ENCODE data around the gene PHACTR3. TPM values are rescaled to one million over a fixed set of nuclear protein-coding genes. Genes with fewer than 3 reads are reported as not detected.

The PHACTR3 gene
- total RNA-seq, 1 donor from 2014 or later, result not detected

DNA sequence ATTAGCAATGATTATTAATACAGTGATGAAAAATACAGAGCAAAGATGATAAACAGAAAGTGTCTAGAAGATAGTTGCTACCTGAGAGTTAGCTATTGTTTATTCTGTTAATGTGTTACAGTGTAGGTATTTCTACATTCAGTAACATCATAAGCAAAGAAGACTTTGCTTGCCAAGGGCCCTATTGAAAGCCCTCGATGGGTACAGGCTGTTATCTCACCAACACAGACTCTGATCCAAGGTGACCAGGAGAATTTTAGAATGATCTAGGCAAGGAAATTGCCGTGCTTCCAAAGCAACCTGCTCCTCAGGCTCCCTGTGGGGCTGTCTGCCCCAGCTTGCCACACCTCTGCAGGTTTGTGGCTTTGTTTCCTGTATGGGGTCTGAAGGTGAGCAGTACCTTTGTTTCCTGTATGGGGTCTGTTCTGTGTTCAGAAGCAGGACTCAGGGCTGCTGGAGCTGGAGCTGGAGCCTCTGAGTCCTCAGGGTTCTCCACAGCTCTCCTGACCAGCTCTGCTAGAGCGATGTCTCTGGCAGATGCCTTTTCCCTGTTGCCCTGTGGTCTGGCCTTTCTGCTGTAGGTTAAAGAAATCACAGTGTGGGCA, 32.5 kb downstream of the PHACTR3 start:
- Mint-ChIP-seq H3K4me3 (ENCODE audit: low read depth) (no peak overlapping the region), H3K27me3 (ENCODE audit: low read depth) (no peaks in the 10 kb centered on the region), H3K9me3 (no peaks in the 10 kb centered on the region), H3K27ac (no peak overlapping the region), H3K36me3 (ENCODE audit: low read depth) (no peaks in the 10 kb centered on the region), H3K4me1 (ENCODE audit: low read depth) (no peaks in the 10 kb centered on the region)
- intact Hi-C loops (cut with micrococcal nuclease), result no loop called here
- no peak for DNase-seq (ENCODE audit: low spot score)

- Mint-ChIP-seq H3K9me3 (no peaks in the 10 kb centered on the region), H3K4me3 (ENCODE audit: low read depth) (no peak overlapping the region), H3K4me1 (ENCODE audit: low read depth) (no peaks in the 10 kb centered on the region), H3K27me3 (ENCODE audit: low read depth) (no peaks in the 10 kb centered on the region), H3K36me3 (ENCODE audit: low read depth) (no peaks in the 10 kb centered on the region), H3K27ac (no peak overlapping the region)
- no peak for DNase-seq (ENCODE audit: low spot score)
- intact Hi-C loops (cut with micrococcal nuclease), result no loop called here
Measured at GRCh38 chr20:59640267-59640666, 35.9 kb downstream of the PHACTR3 start.

GRCh38 chr20:59643615-59644061, 39.3 kb downstream of the PHACTR3 start:
- H3K27me3 Mint-ChIP-seq (ENCODE audit: low read depth), result no peaks in the 10 kb centered on the region
- H3K27ac Mint-ChIP-seq, result no peak overlapping the region
- no peak overlapping the region for H3K4me3 Mint-ChIP-seq (ENCODE audit: low read depth)
- DNase-seq (ENCODE audit: low spot score), result no peak
- intact Hi-C loops (cut with micrococcal nuclease), result no loop called here
- no peaks in the 10 kb centered on the region for H3K4me1 Mint-ChIP-seq (ENCODE audit: low read depth)
- H3K9me3 Mint-ChIP-seq, result no peaks in the 10 kb centered on the region
- no peaks in the 10 kb centered on the region for H3K36me3 Mint-ChIP-seq (ENCODE audit: low read depth)

DNA sequence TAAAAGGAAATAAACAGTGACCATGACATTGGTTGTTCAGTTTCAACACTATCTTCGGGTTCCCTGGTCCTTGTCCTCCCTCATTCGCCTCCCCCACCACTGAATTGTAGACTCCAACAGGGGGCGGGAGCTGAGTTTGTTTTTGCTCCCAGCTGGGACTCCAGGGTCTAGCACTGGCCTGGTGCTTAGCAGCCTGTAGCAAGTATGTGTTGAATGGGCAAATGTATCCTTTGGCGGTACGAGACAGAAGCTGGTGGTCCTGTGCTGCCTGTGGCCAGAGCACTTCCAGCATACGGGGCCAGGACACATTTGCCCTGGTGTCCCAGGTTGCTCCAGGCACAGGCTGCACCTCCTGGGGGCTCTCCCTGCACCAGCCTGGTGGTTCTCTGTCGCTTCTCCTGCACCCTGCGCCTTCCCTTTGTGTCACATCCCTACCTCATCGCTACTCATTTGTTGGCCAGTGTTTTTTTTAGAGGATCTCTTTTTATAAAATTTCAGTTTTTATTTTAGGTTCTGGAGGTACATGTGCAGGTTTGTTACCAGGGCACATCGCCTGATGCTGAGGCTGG, 40.1 kb downstream of the PHACTR3 start:
- intact Hi-C loops (cut with micrococcal nuclease), result no loop called here

GRCh38 chr20:59645271-59645670, 40.9 kb downstream of the PHACTR3 start:
- no peak overlapping the region for H3K27ac Mint-ChIP-seq
- intact Hi-C loops (cut with micrococcal nuclease), result no loop called here
- no peaks in the 10 kb centered on the region for H3K9me3 Mint-ChIP-seq
- no peaks in the 10 kb centered on the region for H3K4me1 Mint-ChIP-seq (ENCODE audit: low read depth)
- no peaks in the 10 kb centered on the region for H3K36me3 Mint-ChIP-seq (ENCODE audit: low read depth)
- no peak overlapping the region for H3K4me3 Mint-ChIP-seq (ENCODE audit: low read depth)
- DNase-seq (ENCODE audit: low spot score), result no peak
- H3K27me3 Mint-ChIP-seq (ENCODE audit: low read depth), result no peaks in the 10 kb centered on the region

More for the DNA sequence above, 40.1 kb downstream of the PHACTR3 start:
- Mint-ChIP-seq H3K36me3 (ENCODE audit: low read depth) (no peaks in the 10 kb centered on the region), H3K27ac (no peak overlapping the region), H3K9me3 (no peaks in the 10 kb centered on the region), H3K4me1 (ENCODE audit: low read depth) (no peaks in the 10 kb centered on the region), H3K4me3 (ENCODE audit: low read depth) (no peak overlapping the region), H3K27me3 (ENCODE audit: low read depth) (no peaks in the 10 kb centered on the region)
- DNase-seq (ENCODE audit: low spot score), result no peak

GRCh38 chr20:59645761-59646171, 41.4 kb downstream of the PHACTR3 start:
- DNase-seq (ENCODE audit: low spot score), result no peak
- Mint-ChIP-seq H3K4me3 (ENCODE audit: low read depth) (no peak overlapping the region), H3K36me3 (ENCODE audit: low read depth) (no peaks in the 10 kb centered on the region), H3K4me1 (ENCODE audit: low read depth) (no peaks in the 10 kb centered on the region), H3K9me3 (no peaks in the 10 kb centered on the region), H3K27ac (no peak overlapping the region), H3K27me3 (ENCODE audit: low read depth) (no peaks in the 10 kb centered on the region)
- intact Hi-C loops (cut with micrococcal nuclease), result no loop called here

DNA sequence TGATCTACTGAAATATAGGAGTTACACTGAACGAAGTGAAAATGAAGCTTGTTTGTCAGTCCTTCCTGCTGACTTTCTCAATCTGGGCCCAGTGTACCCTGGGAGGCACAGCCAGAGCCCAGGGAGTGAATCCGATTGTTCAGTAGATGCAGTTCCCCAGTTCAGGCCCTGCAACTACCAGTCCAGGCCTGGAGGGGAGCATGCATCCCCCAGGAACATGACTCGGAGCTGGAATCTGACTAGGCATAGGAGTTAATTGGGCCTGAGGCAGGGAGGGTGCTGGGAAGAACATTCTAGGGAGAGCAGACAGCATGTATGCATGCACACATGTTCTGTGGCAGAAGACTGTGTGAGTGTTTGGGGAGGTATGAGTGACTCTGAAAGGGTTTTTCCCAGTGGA, 42.1 kb downstream of the PHACTR3 start:
- H3K27me3 Mint-ChIP-seq (ENCODE audit: low read depth), result no peaks in the 10 kb centered on the region
- no peaks in the 10 kb centered on the region for H3K36me3 Mint-ChIP-seq (ENCODE audit: low read depth)
- H3K4me3 Mint-ChIP-seq (ENCODE audit: low read depth), result no peak overlapping the region
- no peaks in the 10 kb centered on the region for H3K9me3 Mint-ChIP-seq
- H3K27ac Mint-ChIP-seq, result no peak overlapping the region
- intact Hi-C loops (cut with micrococcal nuclease), result no loop called here
- no peaks in the 10 kb centered on the region for H3K4me1 Mint-ChIP-seq (ENCODE audit: low read depth)
- no peak for DNase-seq (ENCODE audit: low spot score)

GRCh38 chr20:59647271-59647670, 42.9 kb downstream of the PHACTR3 start:
- intact Hi-C loops (cut with micrococcal nuclease), result no loop called here
- no peaks in the 10 kb centered on the region for H3K36me3 Mint-ChIP-seq (ENCODE audit: low read depth)
- DNase-seq (ENCODE audit: low spot score), result no peak
- H3K4me1 Mint-ChIP-seq (ENCODE audit: low read depth), result no peaks in the 10 kb centered on the region
- no peak overlapping the region for H3K4me3 Mint-ChIP-seq (ENCODE audit: low read depth)
- no peaks in the 10 kb centered on the region for H3K9me3 Mint-ChIP-seq
- no peak overlapping the region for H3K27ac Mint-ChIP-seq
- H3K27me3 Mint-ChIP-seq (ENCODE audit: low read depth), result no peaks in the 10 kb centered on the region

DNA sequence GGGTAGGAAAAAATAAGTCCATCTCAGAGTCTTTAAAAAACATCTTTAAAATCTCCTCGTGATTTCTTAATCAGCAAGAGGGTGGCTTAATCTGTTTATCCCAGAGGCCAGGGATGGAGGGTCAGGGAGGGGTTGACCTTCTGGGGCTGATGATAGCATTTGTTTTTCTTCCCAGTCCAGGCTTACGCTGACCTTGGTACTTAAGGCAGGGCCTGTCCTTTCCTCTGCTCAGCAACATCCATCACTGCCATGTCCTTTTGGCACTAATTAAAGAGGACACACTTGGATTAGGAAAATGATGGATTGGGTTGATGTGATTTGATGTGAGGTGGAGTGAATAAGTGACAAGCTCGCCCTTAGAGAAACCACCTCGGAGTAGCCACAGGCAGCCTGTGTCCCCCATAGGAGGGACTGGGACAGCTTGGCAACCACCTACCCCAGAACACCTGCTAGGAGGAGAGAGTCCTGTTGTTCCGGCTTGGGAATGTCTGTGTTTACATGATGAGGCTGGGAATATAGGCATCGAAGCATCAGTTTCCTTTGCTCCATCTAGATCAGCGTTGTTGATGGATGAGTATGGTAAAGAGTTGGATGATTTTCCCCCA, 44.2 kb downstream of the PHACTR3 start:
- Mint-ChIP-seq H3K4me1 (ENCODE audit: low read depth) (no peaks in the 10 kb centered on the region), H3K27ac (no peak overlapping the region), H3K36me3 (ENCODE audit: low read depth) (no peaks in the 10 kb centered on the region), H3K4me3 (ENCODE audit: low read depth) (no peak overlapping the region), H3K9me3 (no peaks in the 10 kb centered on the region), H3K27me3 (ENCODE audit: low read depth) (no peaks in the 10 kb centered on the region)
- DNase-seq (ENCODE audit: low spot score), result no peak
- intact Hi-C loops (cut with micrococcal nuclease), result no loop called here

DNA sequence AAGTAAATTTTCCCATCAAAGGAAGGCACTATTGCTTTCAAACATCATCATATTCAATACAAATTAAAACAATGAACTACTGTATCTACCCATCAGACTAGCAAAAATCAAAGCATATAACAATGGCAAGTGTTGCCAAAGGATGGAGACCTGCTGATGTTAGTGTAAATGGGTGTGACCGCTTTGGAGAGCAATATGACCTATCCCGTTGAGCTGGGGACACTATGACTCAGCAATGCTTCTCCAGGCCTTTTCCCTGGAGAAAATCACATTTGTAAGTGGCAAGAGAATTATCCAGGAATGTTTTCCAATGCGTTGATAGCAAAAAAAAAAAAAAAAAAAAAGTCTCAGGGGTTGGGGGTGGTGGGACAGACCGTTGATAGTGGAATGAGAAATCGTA, 46.1 kb downstream of the PHACTR3 start:
- no peak for DNase-seq (ENCODE audit: low spot score)
- no peaks in the 10 kb centered on the region for H3K36me3 Mint-ChIP-seq (ENCODE audit: low read depth)
- H3K9me3 Mint-ChIP-seq, result no peaks in the 10 kb centered on the region
- H3K4me3 Mint-ChIP-seq (ENCODE audit: low read depth), result no peak overlapping the region
- H3K27ac Mint-ChIP-seq, result no peak overlapping the region
- H3K4me1 Mint-ChIP-seq (ENCODE audit: low read depth), result no peaks in the 10 kb centered on the region
- peaks cover 2% of the 10 kb centered on the region for H3K27me3 Mint-ChIP-seq (ENCODE audit: low read depth)
- intact Hi-C loops (cut with micrococcal nuclease), result no loop called here

GRCh38 chr20:59652381-59652780, 48.0 kb downstream of the PHACTR3 start:
- Mint-ChIP-seq H3K4me3 (ENCODE audit: low read depth) (no peak overlapping the region), H3K27me3 (ENCODE audit: low read depth) (peaks cover 2% of the 10 kb centered on the region), H3K4me1 (ENCODE audit: low read depth) (no peaks in the 10 kb centered on the region), H3K36me3 (ENCODE audit: low read depth) (no peaks in the 10 kb centered on the region), H3K9me3 (peaks cover 6% of the 10 kb centered on the region), H3K27ac (no peak overlapping the region)
- no peak for DNase-seq (ENCODE audit: low spot score)
- intact Hi-C loops (cut with micrococcal nuclease), result no loop called here

GRCh38 chr20:59656417-59656816, 52.1 kb downstream of the PHACTR3 start:
- intact Hi-C loops (cut with micrococcal nuclease), result no loop called here
- Mint-ChIP-seq H3K27ac (no peak overlapping the region), H3K36me3 (ENCODE audit: low read depth) (no peaks in the 10 kb centered on the region), H3K9me3 (peaks cover 27% of the 10 kb centered on the region), H3K27me3 (ENCODE audit: low read depth) (peaks cover 2% of the 10 kb centered on the region), H3K4me3 (ENCODE audit: low read depth) (no peak overlapping the region), H3K4me1 (ENCODE audit: low read depth) (no peaks in the 10 kb centered on the region)
- no peak for DNase-seq (ENCODE audit: low spot score)

- no peaks in the 10 kb centered on the region for H3K4me1 Mint-ChIP-seq (ENCODE audit: low read depth)
- peaks cover 2% of the 10 kb centered on the region for H3K27me3 Mint-ChIP-seq (ENCODE audit: low read depth)
- H3K4me3 Mint-ChIP-seq (ENCODE audit: low read depth), result no peak overlapping the region
- H3K27ac Mint-ChIP-seq, result no peak overlapping the region
- H3K9me3 Mint-ChIP-seq, result peaks cover 27% of the 10 kb centered on the region
- no peaks in the 10 kb centered on the region for H3K36me3 Mint-ChIP-seq (ENCODE audit: low read depth)
- intact Hi-C loops (cut with micrococcal nuclease), result no loop called here
- DNase-seq (ENCODE audit: low spot score), result no peak
Measured at GRCh38 chr20:59657459-59658046, 53.2 kb downstream of the PHACTR3 start.
